Mesenchymal stem cell (in vitro differentiated cells and primary cell): Measurements from ENCODE around the gene RNF167.

Experiments
- DNase-seq: peaks from one replicate; pipeline ENCODE4 v3.0.0-alpha.2; 2013
- H2AFZ ChIP-seq: one replicate; pipeline ENCODE4 v1.6.1; 2013; ENCODE audit warnings: low read depth, mild to moderate bottlenecking, control low read depth, inconsistent platforms, low read length, moderate library complexity
- H2AK5ac ChIP-seq: 2 replicates; pipeline ENCODE4 v1.6.1; 2013; ENCODE audit warnings: low read length, moderate library complexity, mild to moderate bottlenecking, inconsistent platforms; ENCODE audit not compliant: severe bottlenecking
- H2BK120ac ChIP-seq: one replicate; pipeline ENCODE4 v1.6.1; 2013; ENCODE audit warnings: low read depth, mild to moderate bottlenecking, inconsistent platforms, low read length, moderate library complexity
- H2BK12ac ChIP-seq, 2 experiments: one replicate each; pipeline ENCODE4 v1.6.1; 2013; ENCODE audit warnings: inconsistent platforms in 2 of 2, low read length in 2 of 2, mild to moderate bottlenecking in 2 of 2, moderate library complexity in 2 of 2, control low read depth in 1 of 2
- H2BK15ac ChIP-seq: one replicate; pipeline ENCODE4 v1.6.1; 2013; ENCODE audit warnings: mild to moderate bottlenecking, low read depth, inconsistent platforms; ENCODE audit not compliant: poor library complexity, severe bottlenecking
- H2BK5ac ChIP-seq: 2 replicates; pipeline ENCODE4 v1.6.1; 2013; ENCODE audit warnings: low read depth, mild to moderate bottlenecking, low read length, control low read depth, inconsistent platforms; ENCODE audit not compliant: poor library complexity, severe bottlenecking
- H3K14ac ChIP-seq, 2 experiments: one replicate each; pipeline ENCODE4 v1.6.1; 2013; ENCODE audit warnings: inconsistent platforms in 2 of 2, low read length in 2 of 2, control low read depth in 1 of 2, mild to moderate bottlenecking in 1 of 2, moderate library complexity in 1 of 2
- H3K18ac ChIP-seq, 2 experiments: one replicate each; pipeline ENCODE4 v1.6.1; 2013; ENCODE audit warnings: inconsistent platforms in 2 of 2, low read length in 2 of 2, control low read depth in 1 of 2, low read depth in 1 of 2, mild to moderate bottlenecking in 1 of 2
- H3K23ac ChIP-seq, 2 experiments: one replicate each; pipeline ENCODE4 v1.6.1; 2013; ENCODE audit warnings: inconsistent platforms in 2 of 2, low read length in 2 of 2, mild to moderate bottlenecking in 2 of 2, moderate library complexity in 2 of 2, control low read depth in 1 of 2
- H3K27ac ChIP-seq: 2 replicates; pipeline ENCODE4 v1.5.1; 2013; ENCODE audit warnings: mild to moderate bottlenecking, moderate library complexity, low read length, control low read depth, inconsistent platforms; ENCODE audit not compliant: poor library complexity, severe bottlenecking
- H3K27me3 ChIP-seq, 2 experiments: 2 replicates each; pipeline versions ENCODE4 v1.6.1 to v1.7.0; 2013; ENCODE audit warnings: low read length in 2 of 2, mild to moderate bottlenecking in 2 of 2, moderate library complexity in 2 of 2, control low read depth in 1 of 2, inconsistent platforms in 1 of 2; ENCODE audit not compliant: control insufficient read depth in 1 of 2, insufficient read depth in 1 of 2
- H3K36me3 ChIP-seq, 2 experiments: 2 replicates each; pipeline versions ENCODE4 v1.6.1 to v1.7.0; 2013; ENCODE audit warnings: low read length in 2 of 2, control low read depth in 1 of 2, inconsistent platforms in 1 of 2, low read depth in 1 of 2, mild to moderate bottlenecking in 1 of 2; ENCODE audit not compliant: insufficient read depth in 2 of 2, control insufficient read depth in 1 of 2
- H3K4ac ChIP-seq, 2 experiments: one replicate each; pipeline ENCODE4 v1.6.1; 2013; ENCODE audit warnings: inconsistent platforms in 2 of 2, low read length in 2 of 2, mild to moderate bottlenecking in 2 of 2, moderate library complexity in 2 of 2, control low read depth in 1 of 2, low read depth in 1 of 2
- H3K4me1 ChIP-seq: 2 replicates; pipeline ENCODE4 v1.6.1; 2013; ENCODE audit warnings: low read depth, low read length, control low read depth; ENCODE audit not compliant: control insufficient read depth, insufficient read depth
- H3K4me2 ChIP-seq: 2 replicates; pipeline ENCODE4 v1.6.1; 2013; ENCODE audit warnings: low read length, mild to moderate bottlenecking, inconsistent platforms; ENCODE audit not compliant: poor library complexity, severe bottlenecking
- H3K4me3 ChIP-seq, 2 experiments: 2 replicates each; pipeline versions ENCODE4 v1.5.1 to v1.7.0; 2013; ENCODE audit warnings: low read length in 2 of 2, mild to moderate bottlenecking in 2 of 2, control low read depth in 1 of 2, low read depth in 1 of 2; ENCODE audit not compliant: insufficient read depth in 1 of 2
- H3K79me1 ChIP-seq: replicated peaks from 2 replicates; pipeline ENCODE4 v1.6.1; 2013; ENCODE audit warnings: mild to moderate bottlenecking, control low read depth, low read length, inconsistent platforms; ENCODE audit not compliant: poor library complexity, severe bottlenecking
- H3K9ac ChIP-seq: 2 replicates; pipeline ENCODE4 v1.7.0; 2013; ENCODE audit warnings: mild to moderate bottlenecking, low read length, moderate library complexity
- H3K9me3 ChIP-seq: 2 replicates; pipeline ENCODE4 v1.7.0; 2013; ENCODE audit warnings: mild to moderate bottlenecking, low read length; ENCODE audit not compliant: control insufficient read depth
- H4K8ac ChIP-seq: one replicate; pipeline ENCODE4 v1.6.1; 2013; ENCODE audit warnings: inconsistent platforms, mild to moderate bottlenecking, low read length, moderate library complexity
- H4K91ac ChIP-seq: one replicate; pipeline ENCODE4 v1.6.1; 2013; ENCODE audit warnings: mild to moderate bottlenecking, low read length, inconsistent platforms
- WGBS: methylation state at CpG from one replicate; pipeline ENCODE4 v1.1.7; 2013; ENCODE audit warnings: mixed read lengths; 5-methylcytosine and 5-hydroxymethylcytosine counted together

Gene RNF167

GRCh38 chr17:4898927-4899326 lies 41.1 kb upstream of the RNF167 start:
- H4K91ac ChIP-seq, result no peak overlapping the region
- H3K36me3 ChIP-seq, result peaks cover 36 to 83% of the 10 kb centered on the region in 2 experiments
- no peak overlapping the region for H2BK12ac ChIP-seq
- no peak overlapping the region for H2BK5ac ChIP-seq
- no peak overlapping the region for H3K14ac ChIP-seq
- peak overlapping the region in 1 of 2 experiments; percentile 80 for H3K4me3 ChIP-seq
- peak overlapping the region; percentile 84 for H3K9ac ChIP-seq
- H3K23ac ChIP-seq, result no peak overlapping the region
- peaks cover 1% of the 10 kb centered on the region for H3K4me1 ChIP-seq
- H3K79me1 ChIP-seq, result peaks cover 2% of the 10 kb centered on the region
- WGBS, result 98% methylated on average over 34 of the region's 34 CpGs
- peaks cover 0 to 28% of the 10 kb centered on the region in 2 experiments for H3K27me3 ChIP-seq
- DNase-seq, result no peak
- H3K27ac ChIP-seq, result no peak overlapping the region
- no peak overlapping the region for H3K18ac ChIP-seq
- no peak overlapping the region for H2AFZ ChIP-seq
- H3K9me3 ChIP-seq, result no peaks in the 10 kb centered on the region
- H4K8ac ChIP-seq, result no peak overlapping the region
- H3K4me2 ChIP-seq, result no peak overlapping the region
- H3K4ac ChIP-seq, result no peak overlapping the region
- H2BK15ac ChIP-seq, result no peak overlapping the region
- H2AK5ac ChIP-seq, result no peak overlapping the region
- H2BK120ac ChIP-seq, result no peak overlapping the region

GRCh38 chr17:4899341-4900230 lies 40.5 kb upstream of the RNF167 start, which contains the start of gene C17orf107:
C17orf107 (plus strand) TSS chr17:4899536; CDS start chr17:4899763, 227 bp downstream.
- no peak within 1 kb of the TSS for H3K23ac ChIP-seq
- H3K14ac ChIP-seq, result no peak within 1 kb of the TSS
- H4K8ac ChIP-seq, result no peak within 1 kb of the TSS
- H3K9ac ChIP-seq, result peak within 1 kb of the TSS; percentile 84
- no peak within 1 kb of the TSS for H2BK5ac ChIP-seq
- H2AFZ ChIP-seq, result no peak within 1 kb of the TSS
- peaks cover 0 to 35% of the 10 kb centered on the region in 2 experiments for H3K27me3 ChIP-seq
- peaks cover under 1% of the 10 kb centered on the region for H3K79me1 ChIP-seq
- H2BK12ac ChIP-seq, result no peak within 1 kb of the TSS
- H2BK120ac ChIP-seq, result no peak within 1 kb of the TSS
- no peak within 1 kb of the TSS for H3K4me2 ChIP-seq
- H3K27ac ChIP-seq, result no peak within 1 kb of the TSS
- no peak within 1 kb of the TSS for H2AK5ac ChIP-seq
- no peak within 1 kb of the TSS for H4K91ac ChIP-seq
- H3K36me3 ChIP-seq, result peaks cover 30 to 77% of the 10 kb centered on the region in 2 experiments
- H3K9me3 ChIP-seq, result no peaks in the 10 kb centered on the region
- H3K4me1 ChIP-seq, result no peaks in the 10 kb centered on the region
- no peak for DNase-seq
- H2BK15ac ChIP-seq, result no peak within 1 kb of the TSS
- H3K4me3 ChIP-seq, result peak within 1 kb of the TSS in 1 of 2 experiments; percentile 80
- WGBS, result 96% methylated on average over 60 of the region's 60 CpGs
- H3K18ac ChIP-seq, result no peak within 1 kb of the TSS
- H3K4ac ChIP-seq, result no peak within 1 kb of the TSS

GRCh38 chr17:4900231-4901107 lies 39.6 kb upstream of the RNF167 start:
- no peak overlapping the region for H3K4me3 ChIP-seq
- no peak overlapping the region for H3K14ac ChIP-seq
- H3K4ac ChIP-seq, result no peak overlapping the region
- H3K4me2 ChIP-seq, result no peak overlapping the region
- no peak for DNase-seq
- 78% methylated on average over 65 of the region's 65 CpGs for WGBS
- no peak overlapping the region for H2BK15ac ChIP-seq
- H4K91ac ChIP-seq, result no peak overlapping the region
- peaks cover 21 to 68% of the 10 kb centered on the region in 2 experiments for H3K36me3 ChIP-seq
- H3K9me3 ChIP-seq, result no peaks in the 10 kb centered on the region
- H3K79me1 ChIP-seq, result no peaks in the 10 kb centered on the region
- no peak overlapping the region for H2AK5ac ChIP-seq
- no peak overlapping the region for H3K9ac ChIP-seq
- no peak overlapping the region for H4K8ac ChIP-seq
- H2BK5ac ChIP-seq, result no peak overlapping the region
- H3K27me3 ChIP-seq, result peaks cover 0 to 42% of the 10 kb centered on the region in 2 experiments
- no peak overlapping the region for H2BK120ac ChIP-seq
- no peak overlapping the region for H3K23ac ChIP-seq
- H3K4me1 ChIP-seq, result no peaks in the 10 kb centered on the region
- H3K27ac ChIP-seq, result no peak overlapping the region
- no peak overlapping the region for H2BK12ac ChIP-seq
- no peak overlapping the region for H2AFZ ChIP-seq
- no peak overlapping the region for H3K18ac ChIP-seq
